GM19023 (cell line): ENCODE measurements around the gene SLC24A3.
A peak's percentile ranks its signal among the peaks of the same experiment; 100 is the strongest.

Experiments
- ATAC-seq: cut with Tn5 transposase; IDR thresholded peaks from one replicate; pipeline ENCODE4 v1.9.1; 2021; ENCODE audit warnings: mild to moderate bottlenecking, moderate library complexity; ENCODE audit not compliant: unreplicated experiment

SLC24A3 gene

GRCh38 chr20:19236371-19237055 lies 24.1 kb downstream of the SLC24A3 start:
- ATAC-seq: no peak

DNA sequence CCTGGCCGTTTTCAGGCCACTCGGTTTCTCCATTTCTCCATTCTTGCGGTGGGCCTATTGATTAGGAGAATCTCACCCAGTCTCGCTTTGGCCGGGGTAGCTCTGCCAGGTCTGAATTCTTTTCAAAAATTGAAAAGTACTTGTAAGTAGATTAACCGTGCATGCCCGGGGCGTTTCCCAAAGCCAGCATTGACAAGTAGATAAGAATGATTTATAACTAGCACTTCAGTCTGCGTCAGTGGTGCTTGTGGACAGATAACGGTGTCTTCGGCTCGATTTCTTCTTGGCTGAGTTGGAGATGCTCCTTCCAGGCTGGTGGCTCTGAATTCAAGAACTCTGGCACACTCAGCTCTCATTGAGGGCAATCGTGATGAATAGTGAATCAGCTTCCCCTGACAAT lies 29.0 kb downstream of the SLC24A3 start:
- no peak for ATAC-seq

DNA sequence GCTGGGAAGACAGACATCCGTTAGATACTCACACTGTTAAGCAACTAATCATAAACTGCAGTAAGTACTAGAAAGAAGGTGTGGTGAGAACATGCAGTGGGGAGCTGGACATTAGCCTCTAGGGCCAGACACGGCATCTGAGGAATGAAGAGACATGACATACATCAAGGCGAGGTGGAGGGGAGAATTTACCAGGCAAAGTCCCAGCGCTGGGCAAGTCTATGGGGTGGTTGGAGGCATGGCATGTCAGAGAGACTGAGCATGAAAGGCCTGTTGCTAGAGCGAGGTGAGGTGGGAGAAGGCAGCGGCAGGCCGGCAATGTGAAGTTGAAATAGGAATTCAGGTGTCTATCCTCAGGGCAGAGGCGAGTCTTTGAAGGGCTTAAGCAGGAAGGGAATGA lies 31.8 kb downstream of the SLC24A3 start:
- ATAC-seq: no peak

GRCh38 chr20:19249106-19249879 lies 36.9 kb downstream of the SLC24A3 start:
- ATAC-seq: no peak

GRCh38 chr20:19250346-19250745 lies 37.9 kb downstream of the SLC24A3 start:
- ATAC-seq: no peak

GRCh38 chr20:19251506-19251905 lies 39.1 kb downstream of the SLC24A3 start:
- ATAC-seq: no peak

GRCh38 chr20:19251958-19252357 lies 39.5 kb downstream of the SLC24A3 start:
- no peak for ATAC-seq

DNA sequence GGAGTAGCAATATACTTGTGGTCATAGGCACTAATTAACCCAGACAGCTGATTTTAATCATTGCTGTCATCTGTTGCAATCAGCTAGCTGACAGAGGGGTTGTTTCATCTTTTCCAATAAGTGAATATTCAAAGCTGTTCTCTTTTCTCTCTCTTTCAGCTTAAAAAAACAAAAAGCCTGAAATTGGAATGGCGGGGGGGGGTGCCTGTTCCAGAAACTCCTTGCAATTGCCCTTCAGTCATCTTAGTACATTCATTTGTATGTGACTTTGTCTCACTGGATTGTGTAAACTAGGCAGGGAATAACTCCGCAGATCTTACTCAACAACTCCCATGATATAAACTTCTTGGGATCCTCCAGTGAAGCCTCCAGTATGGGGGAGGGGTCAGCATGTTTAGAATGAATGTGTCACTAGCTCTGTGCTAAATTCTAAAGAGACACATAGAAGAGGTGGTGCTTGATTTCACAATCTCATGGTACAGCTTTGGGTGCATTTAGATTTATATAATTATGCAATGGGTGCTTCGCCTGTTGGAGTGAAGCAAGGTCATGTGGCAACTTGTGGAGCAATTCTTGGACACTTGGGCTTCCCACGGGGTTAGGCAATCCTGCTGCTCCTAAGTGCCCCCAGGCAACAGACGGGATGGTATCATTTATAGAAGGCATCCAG lies 40.1 kb downstream of the SLC24A3 start:
- ATAC-seq: no peak

DNA sequence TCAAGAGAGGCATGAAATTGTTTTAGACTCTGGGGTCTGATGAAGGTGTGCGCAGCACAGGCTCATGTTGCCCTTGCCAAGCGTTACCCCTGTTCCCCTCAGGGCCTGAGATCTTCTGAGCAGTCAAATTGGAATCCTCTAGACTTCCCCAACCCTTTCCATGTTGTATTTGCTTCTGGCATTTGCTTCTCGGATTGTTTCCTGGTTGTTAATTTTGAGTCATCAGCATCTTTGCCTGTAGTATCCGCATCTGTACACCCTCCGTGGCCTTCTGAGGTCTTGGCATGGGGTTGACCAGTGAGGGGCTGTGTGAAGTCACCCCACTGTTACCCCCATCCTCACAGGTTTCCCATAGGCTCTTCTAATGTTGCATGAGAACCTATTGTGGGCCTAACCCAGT lies 40.9 kb downstream of the SLC24A3 start:
- no peak for ATAC-seq

DNA sequence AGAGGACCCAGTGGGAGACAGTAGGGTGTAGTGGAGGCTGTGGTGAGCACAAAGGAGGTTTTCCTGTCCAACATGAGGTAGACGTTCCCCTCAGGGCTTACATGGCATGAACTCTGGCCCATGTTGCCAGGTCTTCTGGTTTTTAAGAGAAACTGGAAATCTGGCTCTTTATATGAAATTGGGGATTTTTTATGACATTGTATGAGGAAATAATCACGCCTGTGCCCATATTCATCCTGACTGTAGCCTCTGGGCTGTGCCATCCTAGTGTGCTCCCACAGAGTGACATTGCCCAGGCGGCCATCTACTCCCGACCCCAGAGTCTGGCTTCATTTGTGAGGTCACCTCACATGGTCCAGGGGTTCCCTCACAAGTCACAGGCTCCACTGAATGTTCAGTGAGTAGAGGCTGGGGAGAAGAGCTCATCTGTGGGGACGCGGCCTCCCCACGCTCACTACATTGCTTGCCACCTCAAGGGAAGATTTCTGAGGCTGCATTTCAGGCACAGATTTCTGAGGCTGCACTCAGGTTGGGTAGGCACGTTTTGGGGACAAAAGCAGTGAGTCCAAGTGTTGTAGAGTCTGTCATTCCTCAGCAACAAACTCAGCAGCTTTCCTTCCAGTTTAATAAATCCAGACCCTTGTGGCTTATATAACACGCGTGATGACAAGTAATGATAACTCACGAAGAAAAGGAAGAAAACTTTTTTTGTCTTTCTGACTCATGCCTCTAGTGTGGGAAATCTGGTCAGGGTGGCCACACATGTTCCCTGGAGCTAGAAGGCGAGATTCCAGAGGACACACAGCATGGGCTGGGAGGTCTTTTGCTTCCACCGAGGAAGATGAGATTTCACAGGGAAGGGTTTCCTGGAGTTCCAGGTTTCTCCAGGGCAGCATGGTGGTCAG lies 41.7 kb downstream of the SLC24A3 start:
- no peak for ATAC-seq

DNA sequence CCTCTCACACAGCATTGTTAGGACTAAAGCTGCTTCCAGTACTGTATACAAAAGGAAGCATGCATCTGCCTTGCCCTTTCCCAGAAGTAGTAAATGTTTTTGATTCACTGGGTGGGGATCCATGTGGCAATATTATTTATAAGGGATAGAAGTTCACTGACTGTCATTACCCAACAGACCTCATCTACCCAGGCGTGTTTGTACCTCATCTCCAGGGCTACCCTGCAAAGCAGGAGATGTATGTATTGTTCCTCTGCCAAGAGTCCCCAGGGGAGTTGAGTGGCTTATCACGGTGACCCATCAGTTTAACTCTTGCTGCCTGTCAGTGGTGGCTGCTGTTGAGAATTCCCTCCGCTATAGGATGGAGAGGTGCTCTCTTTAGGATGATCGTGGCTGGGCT lies 42.5 kb downstream of the SLC24A3 start:
- no peak for ATAC-seq

GRCh38 chr20:19256085-19256484 lies 43.6 kb downstream of the SLC24A3 start:
- ATAC-seq: no peak

- ATAC-seq: no peak
Observed at GRCh38 chr20:19256906-19257595, 44.6 kb downstream of the SLC24A3 start.

DNA sequence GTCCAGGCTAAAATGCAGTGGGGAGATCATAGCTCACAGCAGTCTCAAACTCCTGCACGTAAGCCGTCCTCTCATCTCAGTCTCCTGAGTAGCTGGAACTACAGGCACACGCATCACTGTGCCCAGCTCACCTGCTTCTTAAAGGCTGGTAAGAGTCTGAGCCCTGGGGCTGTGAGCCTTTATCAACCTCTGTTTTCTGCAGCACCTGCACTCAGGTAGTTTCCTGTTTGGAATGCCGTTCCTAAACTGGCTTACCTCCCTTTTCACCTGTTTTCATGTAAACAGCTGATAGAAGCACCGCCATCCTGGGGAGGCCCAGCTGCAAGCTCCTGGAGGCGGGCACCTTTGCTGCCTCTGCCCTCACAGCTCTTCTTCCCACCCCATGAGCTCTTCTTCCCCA lies 45.4 kb downstream of the SLC24A3 start:
- no peak for ATAC-seq

DNA sequence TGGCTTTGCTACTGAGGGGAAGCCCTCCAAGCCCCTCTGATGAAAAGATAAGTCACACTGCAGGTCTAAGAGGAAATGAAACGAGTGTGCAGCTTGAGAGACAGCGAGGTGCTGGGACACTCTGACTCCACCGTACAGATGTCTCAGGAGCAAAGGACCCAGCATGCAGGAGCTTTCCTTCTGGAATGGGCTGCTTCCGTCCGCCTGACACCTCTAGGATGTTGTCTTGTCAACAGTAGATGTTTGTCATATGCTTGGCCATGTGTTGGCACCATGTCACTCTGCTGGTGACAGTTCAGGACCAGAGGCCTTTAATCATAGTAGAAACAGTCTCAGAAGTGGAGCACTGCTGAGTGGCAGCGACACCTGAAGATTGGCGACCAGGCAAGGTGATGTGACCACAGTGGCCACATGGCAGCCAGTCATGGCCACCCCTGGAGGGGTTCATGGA lies 46.7 kb downstream of the SLC24A3 start:
- ATAC-seq: no peak

DNA sequence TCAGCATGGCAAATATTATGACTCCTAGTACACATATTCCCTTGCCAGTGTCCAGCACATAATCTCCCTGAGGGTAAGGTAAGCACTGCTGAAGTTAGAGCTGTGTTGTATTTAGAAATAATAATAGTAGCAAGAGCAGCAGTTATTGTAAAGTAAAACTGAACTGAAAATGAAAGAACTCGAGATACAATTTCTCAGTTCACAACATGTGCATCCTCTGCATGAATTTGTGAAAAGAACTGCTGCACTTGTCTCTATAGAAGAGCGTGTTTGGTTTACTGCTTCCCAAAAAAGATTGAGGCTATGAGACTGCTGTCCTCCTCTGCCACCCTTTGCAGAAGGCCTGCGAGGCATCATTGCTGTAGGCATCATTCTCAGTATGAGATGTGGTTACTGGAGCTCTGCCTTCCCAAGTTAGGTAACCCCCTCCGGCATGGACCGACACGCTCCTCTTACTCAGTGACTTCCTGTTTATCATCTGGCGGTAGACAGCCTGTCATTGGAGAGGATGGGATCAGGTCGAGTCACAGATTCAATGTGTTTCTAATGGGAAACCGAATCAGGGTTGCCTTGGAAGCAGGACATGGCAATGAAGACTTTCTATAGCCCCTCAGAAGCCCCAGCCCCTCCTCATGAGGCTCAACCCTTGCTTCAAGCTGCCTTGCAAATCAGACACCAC lies 48.1 kb downstream of the SLC24A3 start:
- peak; percentile 58 for ATAC-seq

DNA sequence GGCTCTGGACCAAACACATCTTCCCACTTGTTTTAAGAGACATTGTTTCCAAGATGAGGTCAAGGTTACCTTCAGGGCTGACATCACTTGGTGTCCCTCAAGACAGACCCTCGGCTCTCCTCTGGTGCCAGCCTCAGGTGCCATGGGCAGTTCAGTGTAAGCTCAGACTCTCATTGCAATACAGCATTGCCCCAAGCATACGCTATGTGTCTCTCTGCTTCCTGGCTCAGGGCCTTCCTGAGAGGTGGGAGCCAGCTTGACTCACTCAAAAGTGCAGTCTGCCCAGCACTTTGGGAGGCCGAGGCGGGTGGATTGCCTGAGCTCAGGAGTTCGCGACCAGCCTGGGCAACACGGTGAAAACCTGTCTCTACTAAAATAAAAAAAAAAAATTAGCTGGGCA lies 51.7 kb downstream of the SLC24A3 start:
- ATAC-seq: no peak

DNA sequence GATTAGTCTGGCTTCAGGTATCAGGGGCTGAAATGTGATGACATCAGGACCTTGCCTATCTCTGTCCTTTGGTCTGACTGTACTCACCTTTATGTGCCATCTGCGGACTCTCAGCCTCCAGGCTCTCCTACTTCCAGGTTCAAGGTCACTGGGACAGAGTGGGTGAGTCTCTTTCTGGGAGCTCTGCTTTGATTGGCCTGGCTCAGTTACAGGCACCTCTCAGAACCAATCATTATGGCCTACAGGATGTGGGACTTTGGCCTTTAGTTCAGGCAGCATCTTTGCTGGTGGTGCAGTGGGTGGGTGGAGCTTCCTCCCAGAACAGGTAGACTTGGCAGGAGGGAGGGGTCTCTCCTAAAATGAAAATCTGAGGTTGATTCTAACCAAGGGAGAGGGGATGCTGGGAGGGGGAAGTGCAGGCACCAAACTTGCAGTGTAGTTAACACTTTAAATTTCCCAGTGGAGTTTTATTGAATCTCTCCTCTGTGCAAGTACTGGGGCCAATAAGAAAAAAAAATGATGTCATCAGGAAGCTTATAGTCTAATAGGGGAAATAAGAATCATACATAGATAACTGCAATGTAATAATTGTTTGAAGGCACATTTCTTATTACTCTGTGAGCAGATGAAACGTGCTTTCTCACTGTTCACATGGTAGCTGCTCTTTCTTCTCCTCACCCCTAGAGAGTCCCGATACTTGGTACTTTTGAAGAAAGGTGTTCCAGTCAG lies 53.4 kb downstream of the SLC24A3 start:
- ATAC-seq: no peak

DNA sequence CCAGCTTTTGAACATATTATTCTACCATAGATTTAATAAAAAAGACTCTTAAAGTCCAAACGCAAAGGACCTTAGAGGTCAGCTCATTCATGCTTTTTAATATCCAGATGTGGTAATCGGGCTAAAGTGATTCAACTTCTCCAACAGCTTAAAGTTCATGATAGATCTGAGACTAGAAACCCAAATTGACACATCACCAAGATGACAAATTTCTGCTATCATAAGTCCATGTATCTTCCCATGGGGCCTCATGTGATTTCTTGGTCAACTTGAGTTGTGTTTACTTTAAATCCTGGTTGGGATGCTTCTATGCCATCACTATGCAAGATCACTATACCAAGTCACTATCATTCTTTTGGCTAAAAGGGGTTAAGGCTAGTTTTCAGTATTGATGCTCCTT lies 56.0 kb downstream of the SLC24A3 start:
- no peak for ATAC-seq
